ENCODE data around the gene WWOX.

Gene WWOX

GRCh38 chr16:78967948-78968347 is 868.5 kb downstream of the WWOX start:
- H3K27me3 ChIP-seq (ENCODE audit: control insufficient read depth, insufficient read depth, low read length), result no peaks in the 10 kb centered on the region
- H3K4me3 ChIP-seq (ENCODE audit: low read depth, low read length), result no peak overlapping the region
- H3K27ac ChIP-seq (ENCODE audit: low read depth, low read length), result no peak overlapping the region
- H3K9me3 ChIP-seq (ENCODE audit: control insufficient read depth, insufficient read depth, low read length), result no peaks in the 10 kb centered on the region
- no peak overlapping the region for H3K9ac ChIP-seq (ENCODE audit: low read depth, low read length)
- H3K36me3 ChIP-seq (ENCODE audit: control insufficient read depth, insufficient read depth, low read length), result no peaks in the 10 kb centered on the region
- peaks cover 10% of the 10 kb centered on the region for H3K4me1 ChIP-seq (ENCODE audit: control insufficient read depth, insufficient read depth, low read length)

GRCh38 chr16:78969721-78970120 is 870.3 kb downstream of the WWOX start:
- Histone ChIP-seq H3K27ac (ENCODE audit: low read depth, low read length) (no peak overlapping the region), H3K9me3 (ENCODE audit: control insufficient read depth, insufficient read depth, low read length) (no peaks in the 10 kb centered on the region), H3K36me3 (ENCODE audit: control insufficient read depth, insufficient read depth, low read length) (no peaks in the 10 kb centered on the region), H3K4me3 (ENCODE audit: low read depth, low read length) (no peak overlapping the region), H3K27me3 (ENCODE audit: control insufficient read depth, insufficient read depth, low read length) (no peaks in the 10 kb centered on the region), H3K4me1 (ENCODE audit: control insufficient read depth, insufficient read depth, low read length) (peaks cover 10% of the 10 kb centered on the region), H3K9ac (ENCODE audit: low read depth, low read length) (no peak overlapping the region)

- Histone ChIP-seq H3K4me3 (ENCODE audit: low read depth, low read length) (no peak overlapping the region), H3K36me3 (ENCODE audit: control insufficient read depth, insufficient read depth, low read length) (no peaks in the 10 kb centered on the region), H3K27ac (ENCODE audit: low read depth, low read length) (no peak overlapping the region), H3K27me3 (ENCODE audit: control insufficient read depth, insufficient read depth, low read length) (no peaks in the 10 kb centered on the region), H3K9ac (ENCODE audit: low read depth, low read length) (no peak overlapping the region), H3K4me1 (ENCODE audit: control insufficient read depth, insufficient read depth, low read length) (peaks cover 10% of the 10 kb centered on the region), H3K9me3 (ENCODE audit: control insufficient read depth, insufficient read depth, low read length) (no peaks in the 10 kb centered on the region)
Observed at GRCh38 chr16:78970650-78971049, 871.2 kb downstream of the WWOX start.

GRCh38 chr16:78972006-78972405 is 872.6 kb downstream of the WWOX start:
- Histone ChIP-seq H3K27me3 (ENCODE audit: control insufficient read depth, insufficient read depth, low read length) (no peaks in the 10 kb centered on the region), H3K36me3 (ENCODE audit: control insufficient read depth, insufficient read depth, low read length) (no peaks in the 10 kb centered on the region), H3K27ac (ENCODE audit: low read depth, low read length) (no peak overlapping the region), H3K9me3 (ENCODE audit: control insufficient read depth, insufficient read depth, low read length) (no peaks in the 10 kb centered on the region), H3K9ac (ENCODE audit: low read depth, low read length) (no peak overlapping the region), H3K4me3 (ENCODE audit: low read depth, low read length) (no peak overlapping the region), H3K4me1 (ENCODE audit: control insufficient read depth, insufficient read depth, low read length) (peaks cover 7% of the 10 kb centered on the region)

GRCh38 chr16:78972986-78973385 is 873.5 kb downstream of the WWOX start:
- no peaks in the 10 kb centered on the region for H3K27me3 ChIP-seq (ENCODE audit: control insufficient read depth, insufficient read depth, low read length)
- H3K4me1 ChIP-seq (ENCODE audit: control insufficient read depth, insufficient read depth, low read length), result peaks cover 5% of the 10 kb centered on the region
- no peaks in the 10 kb centered on the region for H3K36me3 ChIP-seq (ENCODE audit: control insufficient read depth, insufficient read depth, low read length)
- no peaks in the 10 kb centered on the region for H3K9me3 ChIP-seq (ENCODE audit: control insufficient read depth, insufficient read depth, low read length)
- H3K9ac ChIP-seq (ENCODE audit: low read depth, low read length), result no peak overlapping the region
- no peak overlapping the region for H3K27ac ChIP-seq (ENCODE audit: low read depth, low read length)
- no peak overlapping the region for H3K4me3 ChIP-seq (ENCODE audit: low read depth, low read length)

- Histone ChIP-seq H3K4me3 (ENCODE audit: low read depth, low read length) (no peak overlapping the region), H3K4me1 (ENCODE audit: control insufficient read depth, insufficient read depth, low read length) (no peaks in the 10 kb centered on the region), H3K9ac (ENCODE audit: low read depth, low read length) (no peak overlapping the region), H3K9me3 (ENCODE audit: control insufficient read depth, insufficient read depth, low read length) (no peaks in the 10 kb centered on the region), H3K27me3 (ENCODE audit: control insufficient read depth, insufficient read depth, low read length) (no peaks in the 10 kb centered on the region), H3K36me3 (ENCODE audit: control insufficient read depth, insufficient read depth, low read length) (no peaks in the 10 kb centered on the region), H3K27ac (ENCODE audit: low read depth, low read length) (no peak overlapping the region)
Observed at GRCh38 chr16:78976212-78976611, 876.8 kb downstream of the WWOX start.

- H3K27ac ChIP-seq (ENCODE audit: low read depth, low read length), result no peak overlapping the region
- no peaks in the 10 kb centered on the region for H3K4me1 ChIP-seq (ENCODE audit: control insufficient read depth, insufficient read depth, low read length)
Observed at GRCh38 chr16:78980825-78981224, 881.4 kb downstream of the WWOX start.

GRCh38 chr16:78982096-78982744 is 882.8 kb downstream of the WWOX start:
- Histone ChIP-seq H3K4me1 (ENCODE audit: control insufficient read depth, insufficient read depth, low read length) (no peaks in the 10 kb centered on the region), H3K27me3 (ENCODE audit: control insufficient read depth, insufficient read depth, low read length) (no peaks in the 10 kb centered on the region), H3K27ac (ENCODE audit: low read depth, low read length) (no peak overlapping the region), H3K36me3 (ENCODE audit: control insufficient read depth, insufficient read depth, low read length) (no peaks in the 10 kb centered on the region), H3K4me3 (ENCODE audit: low read depth, low read length) (no peak overlapping the region), H3K9me3 (ENCODE audit: control insufficient read depth, insufficient read depth, low read length) (no peaks in the 10 kb centered on the region), H3K9ac (ENCODE audit: low read depth, low read length) (no peak overlapping the region)

More at GRCh38 chr16:78980825-78981224, 881.4 kb downstream of the WWOX start:
- Histone ChIP-seq H3K36me3 (ENCODE audit: control insufficient read depth, insufficient read depth, low read length) (no peaks in the 10 kb centered on the region), H3K9ac (ENCODE audit: low read depth, low read length) (no peak overlapping the region), H3K27me3 (ENCODE audit: control insufficient read depth, insufficient read depth, low read length) (no peaks in the 10 kb centered on the region), H3K9me3 (ENCODE audit: control insufficient read depth, insufficient read depth, low read length) (no peaks in the 10 kb centered on the region), H3K4me3 (ENCODE audit: low read depth, low read length) (no peak overlapping the region)

GRCh38 chr16:78984324-78984723 is 884.9 kb downstream of the WWOX start:
- no peaks in the 10 kb centered on the region for H3K9me3 ChIP-seq (ENCODE audit: control insufficient read depth, insufficient read depth, low read length)
- H3K27me3 ChIP-seq (ENCODE audit: control insufficient read depth, insufficient read depth, low read length), result no peaks in the 10 kb centered on the region
- H3K36me3 ChIP-seq (ENCODE audit: control insufficient read depth, insufficient read depth, low read length), result no peaks in the 10 kb centered on the region
- H3K4me3 ChIP-seq (ENCODE audit: low read depth, low read length), result no peak overlapping the region
- no peak overlapping the region for H3K9ac ChIP-seq (ENCODE audit: low read depth, low read length)
- no peak overlapping the region for H3K27ac ChIP-seq (ENCODE audit: low read depth, low read length)
- no peaks in the 10 kb centered on the region for H3K4me1 ChIP-seq (ENCODE audit: control insufficient read depth, insufficient read depth, low read length)

- no peak overlapping the region for H3K4me3 ChIP-seq (ENCODE audit: low read depth, low read length)
- no peaks in the 10 kb centered on the region for H3K9me3 ChIP-seq (ENCODE audit: control insufficient read depth, insufficient read depth, low read length)
- H3K27ac ChIP-seq (ENCODE audit: low read depth, low read length), result no peak overlapping the region
- no peaks in the 10 kb centered on the region for H3K27me3 ChIP-seq (ENCODE audit: control insufficient read depth, insufficient read depth, low read length)
- H3K36me3 ChIP-seq (ENCODE audit: control insufficient read depth, insufficient read depth, low read length), result no peaks in the 10 kb centered on the region
- H3K9ac ChIP-seq (ENCODE audit: low read depth, low read length), result no peak overlapping the region
- H3K4me1 ChIP-seq (ENCODE audit: control insufficient read depth, insufficient read depth, low read length), result no peaks in the 10 kb centered on the region
Observed at GRCh38 chr16:78984887-78985464, 885.5 kb downstream of the WWOX start.

- Histone ChIP-seq H3K27me3 (ENCODE audit: control insufficient read depth, insufficient read depth, low read length) (no peaks in the 10 kb centered on the region), H3K9ac (ENCODE audit: low read depth, low read length) (no peak overlapping the region), H3K4me3 (ENCODE audit: low read depth, low read length) (no peak overlapping the region), H3K36me3 (ENCODE audit: control insufficient read depth, insufficient read depth, low read length) (no peaks in the 10 kb centered on the region), H3K4me1 (ENCODE audit: control insufficient read depth, insufficient read depth, low read length) (no peaks in the 10 kb centered on the region), H3K9me3 (ENCODE audit: control insufficient read depth, insufficient read depth, low read length) (no peaks in the 10 kb centered on the region), H3K27ac (ENCODE audit: low read depth, low read length) (no peak overlapping the region)
Observed at GRCh38 chr16:78985716-78986605, 886.5 kb downstream of the WWOX start.
